HepG2 (cell line): ENCODE results near the gene PFKP. TPM values are rescaled to one million over a fixed set of nuclear protein-coding genes. Genes with fewer than 3 reads are reported as not detected.

Source experiments
- ATAC-seq: fragments of 200-7000 bp; cut with Tn5 transposase; 3 replicates; pipeline ENCODE4 v1.9.1; 2020; ENCODE audit warnings: mild to moderate bottlenecking, moderate library complexity
- BruUV-seq: library from RNA; stranded (reverse); fragments of 400-500 nt; replicated peaks from 2 replicates; lab custom pipeline; 2021; lab: Mats Ljungman, UMichigan
- CTCF ChIA-PET: fragments of 300-600 bp; formaldehyde crosslinking; extraction: SDS; loops from one replicate; lab custom pipeline; 2021; ENCODE audit warnings: low total read pairs, inconsistent platforms, low intra/inter-chr PET ratio; lab: Yijun Ruan, JAX
- POLR2A ChIA-PET: fragments of 350-600 bp; sonication (Branson Sonifier 250); formaldehyde crosslinking; loops from one replicate; lab custom pipeline; 2020; ENCODE audit warnings: antibody characterized with exemption, inconsistent platforms; lab: Yijun Ruan, JAX
- DNase-seq: peaks from one replicate; pipeline ENCODE4 v3.0.0-alpha.2; 2015; ENCODE audit warnings: low spot score
- FAIRE-seq: peaks from 3 replicates; lab custom pipeline; 2011; peaks lifted over from hg19 to GRCh38; lab: Jason Lieb, UNC
- H2AFZ ChIP-seq: one replicate; pipeline ENCODE4 v1.6.1; 2011; ENCODE audit warnings: low read length, inconsistent platforms
- H3K27ac ChIP-seq: fragments of 300-600 bp; 3 replicates; pipeline ENCODE4 v1.8.0; 2011; ENCODE audit warnings: mixed run types, mild to moderate bottlenecking, mixed read lengths, low read length, inconsistent platforms; ENCODE audit not compliant: insufficient read depth; ENCODE audit errors: extremely low read length
- H3K27me3 ChIP-seq, 2 experiments: fragments of 200-600 bp in 1 of 2; 2 replicates in 1 of 2; 3 replicates in 1 of 2; pipeline versions ENCODE4 v1.6.0 to v1.8.0; 2011; ENCODE audit warnings: low read length in 2 of 2, mild to moderate bottlenecking in 2 of 2, moderate library complexity in 2 of 2, inconsistent platforms in 1 of 2; ENCODE audit not compliant: insufficient read depth in 2 of 2, control insufficient read depth in 1 of 2
- H3K36me3 ChIP-seq, 2 experiments: fragments of 200-600 bp in 1 of 2; replicated peaks in 1 of 2; 2 replicates in 1 of 2; 3 replicates in 1 of 2; pipeline versions ENCODE4 v1.5.1 to v1.8.0; 2011; ENCODE audit warnings: low read length in 2 of 2, inconsistent platforms in 1 of 2; ENCODE audit not compliant: insufficient read depth in 2 of 2, control insufficient read depth in 1 of 2
- H3K4me1 ChIP-seq: 2 replicates; pipeline ENCODE4 v1.5.1; 2012; ENCODE audit warnings: low read length, inconsistent platforms; ENCODE audit not compliant: insufficient read depth
- H3K4me2 ChIP-seq: 2 replicates; pipeline ENCODE4 v1.6.0; 2011; ENCODE audit warnings: low read depth, low read length, inconsistent platforms
- H3K4me3 ChIP-seq, 3 experiments: fragments of 200-600 bp in 1 of 3; sonication (generic), shearing (Covaris generic) in 1 of 3; replicated peaks in 1 of 3; 2 replicates each; pipeline ENCODE4 v1.5.1; 2011 to 2016; ENCODE audit warnings: low read length in 3 of 3, inconsistent platforms in 2 of 3, low read depth in 2 of 3, mild to moderate bottlenecking in 2 of 3, control low read depth in 1 of 3, mixed read lengths in 1 of 3; ENCODE audit not compliant: insufficient read depth in 1 of 3
- H3K79me2 ChIP-seq: one replicate; pipeline ENCODE4 v1.6.1; 2011; ENCODE audit warnings: low read length, inconsistent platforms; ENCODE audit not compliant: insufficient read depth
- H3K9ac ChIP-seq: 2 replicates; pipeline ENCODE4 v1.6.0; 2011; ENCODE audit warnings: mild to moderate bottlenecking, low read depth, low read length, inconsistent platforms; ENCODE audit not compliant: insufficient read depth
- H3K9me3 ChIP-seq: 2 replicates; pipeline ENCODE4 v1.5.1; 2012; ENCODE audit warnings: mild to moderate bottlenecking, low read length
- H4K20me1 ChIP-seq: 2 replicates; pipeline ENCODE4 v1.6.0; 2011; ENCODE audit warnings: inconsistent platforms, mild to moderate bottlenecking, low read length, moderate library complexity; ENCODE audit not compliant: insufficient read depth
- ATF7-NPFF ChIP-seq: sonication (generic); formaldehyde crosslinking; IDR thresholded peaks from 2 replicates; pipeline ENCODE4 v1.8.1; 2023; ENCODE audit warnings: mild to moderate bottlenecking, low read depth, missing genetic modification reagents, moderate library complexity
- HMGXB4 ChIP-seq, 2 experiments: sonication (generic) in 1 of 2; formaldehyde crosslinking in 1 of 2; IDR thresholded peaks; 2 replicates each; pipeline versions ENCODE4 v1.4.0 to v1.6.1; 2018 to 2020; ENCODE audit warnings: missing genetic modification reagents in 2 of 2, borderline replicate concordance in 1 of 2, low read depth in 1 of 2, mild to moderate bottlenecking in 1 of 2, missing biosample characterization in 1 of 2
- NFAT5 ChIP-seq: sonication (generic); formaldehyde crosslinking; IDR thresholded peaks from 2 replicates; pipeline ENCODE4 v1.4.0; 2020; ENCODE audit warnings: missing genetic modification reagents
- PRDM15 ChIP-seq: sonication (generic); formaldehyde crosslinking; IDR thresholded peaks from 2 replicates; pipeline ENCODE4 v1.4.0; 2020; ENCODE audit warnings: missing genetic modification reagents
- SSRP1 ChIP-seq: IDR thresholded peaks from 2 replicates; pipeline ENCODE4 v1.6.1; 2016; ENCODE audit warnings: control low read depth
- TIGD3 ChIP-seq: sonication (generic); formaldehyde crosslinking; IDR thresholded peaks from 2 replicates; pipeline ENCODE4 v1.5.1; 2020; ENCODE audit warnings: mild to moderate bottlenecking, missing genetic modification reagents, borderline replicate concordance
- ZNF282 ChIP-seq: fragments of 450-650 bp; IDR thresholded peaks from 2 replicates; pipeline ENCODE4 v1.6.1; 2018; ENCODE audit not compliant: partially characterized antibody
- ZNF639 ChIP-seq: conservative IDR thresholded peaks from 2 replicates; pipeline ENCODE4 v1.6.1; 2018; ENCODE audit warnings: missing genetic modification reagents
- WGBS: methylation state at CpG from one replicate; pipeline ENCODE4 v1.1.6; 2017; ENCODE audit warnings: low lambda C conversion rate; 5-methylcytosine and 5-hydroxymethylcytosine counted together
- in situ Hi-C: cut with HindIII; loops from 2 replicates; pipeline ENCODE4 v1.10.0; 2017; ENCODE audit warnings: low pct_unique_long_range_greater_than_20kb; ENCODE audit not compliant: extremely low pct_ligation_motif_present
- intact Hi-C: fragments of 100-400 bp; cut with micrococcal nuclease; formaldehyde crosslinking; loops from one replicate; pipeline ENCODE4 v1.10.0; 2022; ENCODE audit not compliant: unreplicated experiment
- polyA plus RNA-seq, 8 experiments: library from polyadenylated mRNA; depleted of rRNA in 3 of 8; stranded (reverse) in 7 of 8; unstranded in 1 of 8; fragments of >200 nt; fragmentation: Illumina TruSeq in 4 of 8; extraction: Trizol in 4 of 8; gene quantifications; 2 replicates each; pipeline versions ENCODE4 v1.2.1 to v1.2.3, GENCODE V29; 2011 to 2016; ENCODE audit warnings: low read depth in 4 of 8, missing spikeins in 1 of 8, mixed read lengths in 1 of 8; ENCODE audit not compliant: insufficient read depth in 1 of 8
- total RNA-seq, 5 experiments: library from RNA; depleted of rRNA; stranded (reverse); fragments of >200 nt; fragmentation: Illumina TruSeq; extraction: Trizol; gene quantifications; 2 replicates each; pipeline ENCODE4 v1.2.3, GENCODE V29; 2016; ENCODE audit warnings: low read depth in 1 of 5

The PFKP gene
- total and polyA plus RNA-seq, 2 of the 13 experiments (the other 11 are each of a cell fraction or from before 2014, with no cell fraction given): 0.80 to 2.4 TPM

GRCh38 chr10:3046981-3047547 is 20.3 kb upstream of the PFKP start:
- ATAC-seq (no peak), DNase-seq (no peak), FAIRE-seq (no peak)
- H3K27me3 ChIP-seq: no peaks in the 10 kb centered on the region; a peak in 2 of 5 replicates
- intact Hi-C loops (no loop called here), in situ Hi-C loops (loop anchor here (5.0 to 10.0 kb wide), 2 partner anchors 120 to 202 kb away; no protein-coding TSS in a partner anchor)
- ChIA-PET POLR2A (no interaction called here), CTCF (no interaction called here)
- no peak overlapping the region for H3K4me3 ChIP-seq
- H3K9me3 ChIP-seq: no peaks in the 10 kb centered on the region
- H3K36me3 ChIP-seq: no peaks in the 10 kb centered on the region
- no TSS peak for BruUV-seq
- H2AFZ ChIP-seq: no peak overlapping the region
- H3K79me2 ChIP-seq: no peaks in the 10 kb centered on the region
- WGBS: 29% methylated on average over 8 of the region's 8 CpGs
- H3K4me1 ChIP-seq: peaks cover 13% of the 10 kb centered on the region
- H4K20me1 ChIP-seq: no peaks in the 10 kb centered on the region
- no peak overlapping the region for H3K9ac ChIP-seq
- no peak overlapping the region for H3K27ac ChIP-seq
- H3K4me2 ChIP-seq: no peak overlapping the region
- TF ChIP-seq SSRP1 (CRISPR knock-in tag) (no peak), ATF7-NPFF (CRISPR knock-in tag) (no peak), ZNF282 (no peak), PRDM15 (CRISPR knock-in tag) (no peak), ZNF639 (CRISPR knock-in tag) (no peak), NFAT5 (CRISPR knock-in tag) (no peak), TIGD3 (no peak), HMGXB4 (CRISPR knock-in tag; IDR thresholded peaks at IDR 0.05; ENCODE audit: borderline replicate concordance in 1 of 2, low read depth in 1 of 2) (no peak)
